HEK293 (cell line): ENCODE results near the gene DDRGK1.
"Not testable (repeated sequence)": the region's sequence is repeated elsewhere in the genome, so short reads cannot be mapped to it uniquely, and the experiment has no call there.

Source experiments
- CTCF ChIA-PET: fragments of 350-600 bp; formaldehyde crosslinking; extraction: SDS; loops from one replicate; lab custom pipeline; 2021; ENCODE audit warnings: antibody characterized with exemption; lab: Yijun Ruan, JAX
- POLR2A ChIA-PET: fragments of 300-600 bp; formaldehyde crosslinking; extraction: SDS; loops from one replicate; lab custom pipeline; 2020; ENCODE audit warnings: antibody characterized with exemption, inconsistent platforms; lab: Yijun Ruan, JAX
- H3K27ac ChIP-seq: fragments of 200-500 bp; sonication (Bioruptor generic); 2 replicates; pipeline ENCODE4 v1.5.1; 2014; ENCODE audit warnings: low read depth, low read length, control low read depth, inconsistent platforms; ENCODE audit errors: extremely low read depth
- H3K36me3 ChIP-seq, 2 experiments: fragments of 200-500 bp in 1 of 2; sonication (Bioruptor generic) in 1 of 2; 1 replicate in 1 of 2; 2 replicates in 1 of 2; pipeline ENCODE4 v1.5.1; 2014 to 2017; ENCODE audit warnings: inconsistent platforms in 2 of 2, low read length in 2 of 2; ENCODE audit not compliant: control insufficient read depth in 2 of 2, insufficient read depth in 1 of 2
- H3K4me1 ChIP-seq: fragments of 200-500 bp; sonication (Bioruptor generic); 2 replicates; pipeline ENCODE4 v1.5.1; 2014; ENCODE audit warnings: mild to moderate bottlenecking, low read length, inconsistent platforms; ENCODE audit not compliant: control insufficient read depth, insufficient read depth
- H3K4me3 ChIP-seq: 2 replicates; pipeline ENCODE4 v1.5.1; 2011; ENCODE audit warnings: low read depth, mild to moderate bottlenecking, control low read depth, low read length, moderate library complexity
- H3K9me3 ChIP-seq: fragments of 200-500 bp; sonication (Bioruptor generic); 2 replicates; pipeline ENCODE4 v1.5.1; 2014; ENCODE audit warnings: low read depth, low read length, inconsistent platforms; ENCODE audit not compliant: control insufficient read depth, insufficient read depth
- SCRT1 ChIP-seq: fragments of 450-650 bp; formaldehyde crosslinking; IDR thresholded peaks from 2 replicates; pipeline ENCODE4 v1.5.1; 2016; ENCODE audit warnings: missing biosample characterization, missing genetic modification characterization, borderline replicate concordance
- SCRT2 ChIP-seq: fragments of 450-650 bp; formaldehyde crosslinking; IDR thresholded peaks from 2 replicates; pipeline ENCODE4 v1.5.1; 2016; ENCODE audit warnings: missing biosample characterization, missing genetic modification characterization
- SP7 ChIP-seq: fragments of 450-650 bp; formaldehyde crosslinking; IDR thresholded peaks from 2 replicates; pipeline ENCODE4 v1.5.1; 2016; ENCODE audit warnings: missing biosample characterization, missing genetic modification characterization
- ZBTB17 ChIP-seq: fragments of 450-650 bp; formaldehyde crosslinking; IDR thresholded peaks from 2 replicates; pipeline ENCODE4 v1.5.1; 2016; ENCODE audit warnings: missing biosample characterization, missing genetic modification characterization
- ZFP37 ChIP-seq: fragments of 450-650 bp; formaldehyde crosslinking; IDR thresholded peaks from 2 replicates; pipeline ENCODE4 v1.5.1; 2016; ENCODE audit warnings: missing biosample characterization, missing genetic modification characterization
- ZNF138 ChIP-seq: fragments of 450-650 bp; formaldehyde crosslinking; IDR thresholded peaks from 2 replicates; pipeline ENCODE4 v1.5.1; 2016; ENCODE audit warnings: missing biosample characterization, missing genetic modification characterization, borderline replicate concordance
- ZNF24 ChIP-seq: fragments of 450-650 bp; formaldehyde crosslinking; IDR thresholded peaks from 2 replicates; pipeline ENCODE4 v1.5.1; 2016; ENCODE audit warnings: missing biosample characterization, missing genetic modification characterization
- ZNF280D ChIP-seq: fragments of 450-650 bp; formaldehyde crosslinking; IDR thresholded peaks from 2 replicates; pipeline ENCODE4 v1.5.1; 2016; ENCODE audit warnings: missing biosample characterization, missing genetic modification characterization
- ZNF335 ChIP-seq: fragments of 450-650 bp; formaldehyde crosslinking; conservative IDR thresholded peaks from 2 replicates; pipeline ENCODE4 v1.5.1; 2016; ENCODE audit warnings: missing biosample characterization, missing genetic modification characterization
- ZNF354C ChIP-seq: fragments of 450-650 bp; formaldehyde crosslinking; IDR thresholded peaks from 2 replicates; pipeline ENCODE4 v1.5.1; 2016; ENCODE audit warnings: missing biosample characterization, missing genetic modification characterization, low read depth, borderline replicate concordance
- ZNF394 ChIP-seq: fragments of 450-650 bp; formaldehyde crosslinking; IDR thresholded peaks from 2 replicates; pipeline ENCODE4 v1.5.1; 2016; ENCODE audit warnings: missing biosample characterization, missing genetic modification characterization, mild to moderate bottlenecking, moderate library complexity, borderline replicate concordance
- ZNF423 ChIP-seq: fragments of 450-650 bp; formaldehyde crosslinking; IDR thresholded peaks from 2 replicates; pipeline ENCODE4 v1.5.1; 2016; ENCODE audit warnings: missing biosample characterization, missing genetic modification characterization
- ZNF433 ChIP-seq: fragments of 450-650 bp; formaldehyde crosslinking; IDR thresholded peaks from 2 replicates; pipeline ENCODE4 v1.5.1; 2016; ENCODE audit warnings: missing biosample characterization, missing genetic modification characterization, low read depth
- ZNF558 ChIP-seq: fragments of 450-650 bp; formaldehyde crosslinking; IDR thresholded peaks from 2 replicates; pipeline ENCODE4 v1.5.1; 2016; ENCODE audit warnings: missing biosample characterization, missing genetic modification characterization
- ZNF610 ChIP-seq: fragments of 450-650 bp; formaldehyde crosslinking; IDR thresholded peaks from 2 replicates; pipeline ENCODE4 v1.5.1; 2016; ENCODE audit warnings: missing biosample characterization, missing genetic modification characterization, borderline replicate concordance
- ZNF629 ChIP-seq: fragments of 450-650 bp; formaldehyde crosslinking; IDR thresholded peaks from 2 replicates; pipeline ENCODE4 v1.5.1; 2017; ENCODE audit warnings: missing biosample characterization, missing genetic modification characterization
- TF ChIP-seq, protein P1 (sequence below): fragments of 450-650 bp; formaldehyde crosslinking; IDR thresholded peaks from 2 replicates; pipeline ENCODE4 v1.5.1; 2017; ENCODE audit warnings: missing biosample characterization, missing genetic modification characterization
- TF ChIP-seq, protein P2 (sequence below): fragments of 450-650 bp; formaldehyde crosslinking; IDR thresholded peaks from 2 replicates; pipeline ENCODE4 v1.5.1; 2016; ENCODE audit warnings: missing biosample characterization, missing genetic modification characterization
- TF ChIP-seq, protein P3 (sequence below): fragments of 450-650 bp; formaldehyde crosslinking; IDR thresholded peaks from 2 replicates; pipeline ENCODE4 v1.5.1; 2016; ENCODE audit warnings: missing biosample characterization, missing genetic modification characterization

DDRGK1 gene

DNA sequence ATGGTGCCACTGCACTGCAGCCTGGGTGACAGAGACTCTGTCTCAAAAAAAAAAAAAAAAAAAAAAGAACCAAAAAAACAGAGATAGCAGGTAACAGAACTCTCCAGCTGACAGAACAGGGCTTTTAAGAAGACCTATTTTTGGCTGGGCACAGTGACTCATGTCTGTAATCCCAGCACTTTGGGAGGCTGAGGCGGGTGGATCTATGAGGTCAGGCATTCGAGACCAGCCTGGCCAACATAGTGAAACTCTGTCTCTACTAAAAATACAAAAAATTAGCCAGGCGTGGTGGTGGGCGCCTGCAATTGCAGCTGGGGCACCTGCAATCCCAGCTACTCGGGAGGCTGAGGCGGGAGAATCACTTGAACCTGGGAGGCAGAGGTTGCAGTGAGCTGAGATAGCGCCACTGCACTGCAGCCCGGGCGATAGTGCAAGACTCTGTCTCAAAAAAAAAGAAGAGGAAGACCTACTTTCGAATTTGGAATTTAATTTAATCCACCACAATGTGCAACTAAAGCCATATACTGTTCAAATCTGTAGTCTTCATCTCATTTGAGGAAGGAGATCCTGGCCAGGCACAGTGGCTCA lies 52.3 kb downstream of the DDRGK1 start:
- CTCF ChIA-PET: interaction anchor here (2.1 kb wide), 1 partner anchor 99 kb away, joined by 5 read pairs; no protein-coding TSS in a partner anchor
- H3K36me3 ChIP-seq: peaks cover 63 to 79% of the 10 kb centered on the region in 2 experiments
- not testable (repeated sequence) for H3K4me3 ChIP-seq, H3K4me1 ChIP-seq, H3K9me3 ChIP-seq
- TF ChIP-seq ZNF394 (tag by site-specific recombination): peak; percentile 40; the same call in 1 of the 2 replicates
- TF ChIP-seq SP7 (tag by site-specific recombination): peak; percentile 30; the same call in 1 of the 2 replicates
- peak; percentile 53; the same call in 1 of the 2 replicates for TF ChIP-seq ZNF629 (tag by site-specific recombination)
- 0 out of 2 replicates have a peak, but pooled peaks have one; percentile 21 for TF ChIP-seq ZNF335
- peak; percentile 53 for TF ChIP-seq ZBTB17 (tag by site-specific recombination)
- TF ChIP-seq, all 188 proteins: peak for 5; not testable (repeated sequence) for 183
- POLR2A ChIA-PET: interaction anchor here (0.8 kb wide), 1 partner anchor 8 kb away, joined by 4 read pairs; the partner anchor contains the start of genes FASTKD5 and UBOX5
- H3K27ac ChIP-seq: not testable (repeated sequence)

- H3K27ac ChIP-seq: no peak overlapping the region
- no peak overlapping the region for H3K4me3 ChIP-seq
- peaks cover 63 to 76% of the 10 kb centered on the region in 2 experiments for H3K36me3 ChIP-seq
- TF ChIP-seq SCRT1 (peak; percentile 68; the same call in 1 of the 2 replicates), ZNF24 (tag by site-specific recombination) (no peak), ZNF610 (tag by site-specific recombination) (no peak), ZFP37 (tag by site-specific recombination) (no peak), ZNF354C (no peak), ZNF423 (no peak), SCRT2 (tag by site-specific recombination) (peak; percentile 45; the same call in 1 of the 2 replicates)
- H3K4me1 ChIP-seq: no peaks in the 10 kb centered on the region
- ChIA-PET CTCF (interaction anchor here (0.6 kb wide), 1 partner anchor 45 kb away, joined by 3 read pairs; no protein-coding TSS in a partner anchor), POLR2A (interaction anchor here (1.1 kb wide), 1 partner anchor 9 kb away, joined by 4 read pairs; the partner anchor contains the start of genes FASTKD5 and UBOX5)
- no peaks in the 10 kb centered on the region for H3K9me3 ChIP-seq
Observed at GRCh38 chr20:3150908-3151307, 53.6 kb downstream of the DDRGK1 start.

DNA sequence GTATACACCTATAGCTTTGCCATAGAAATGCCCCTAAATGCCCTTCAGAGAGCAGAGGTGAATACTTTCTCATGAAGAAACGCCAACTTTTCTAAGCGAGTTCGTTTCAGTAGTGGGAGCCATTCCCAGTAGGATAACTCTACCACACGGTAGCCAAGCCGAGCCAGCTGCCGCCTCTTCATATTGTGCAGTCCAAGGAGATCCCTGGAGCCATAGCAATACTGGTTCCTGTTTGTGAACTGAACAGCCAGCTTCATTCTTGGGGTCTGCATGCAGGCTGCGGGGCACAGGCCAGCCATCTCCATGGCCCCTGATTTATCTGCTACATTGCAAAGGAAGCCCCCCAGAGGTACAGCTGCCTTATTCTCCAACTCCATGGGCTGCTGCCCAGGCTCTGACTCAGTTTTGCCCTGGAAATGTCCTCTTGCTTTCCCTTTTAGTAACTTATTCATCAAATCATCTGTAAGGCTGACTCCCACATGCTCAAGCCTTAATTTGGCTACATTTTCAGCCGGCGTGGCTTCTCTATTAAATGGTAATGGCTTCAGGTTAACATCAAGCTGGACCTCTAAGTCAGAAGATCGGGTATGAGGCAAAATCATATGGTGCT lies 57.6 kb downstream of the DDRGK1 start:
- CTCF ChIA-PET: interaction anchor here (1.5 kb wide), 1 partner anchor 26 kb away, joined by 4 read pairs; no protein-coding TSS in a partner anchor
- POLR2A ChIA-PET: no interaction called here
- Histone ChIP-seq H3K36me3 (peaks cover 38 to 46% of the 10 kb centered on the region in 2 experiments), H3K4me3 (no peak overlapping the region), H3K9me3 (peaks cover 3% of the 10 kb centered on the region; the same call in 1 of the 2 replicates), H3K4me1 (no peaks in the 10 kb centered on the region), H3K27ac (no peak overlapping the region)
- TF ChIP-seq ZNF433 (tag by site-specific recombination): no peak
- TF ChIP-seq, protein P1, sequence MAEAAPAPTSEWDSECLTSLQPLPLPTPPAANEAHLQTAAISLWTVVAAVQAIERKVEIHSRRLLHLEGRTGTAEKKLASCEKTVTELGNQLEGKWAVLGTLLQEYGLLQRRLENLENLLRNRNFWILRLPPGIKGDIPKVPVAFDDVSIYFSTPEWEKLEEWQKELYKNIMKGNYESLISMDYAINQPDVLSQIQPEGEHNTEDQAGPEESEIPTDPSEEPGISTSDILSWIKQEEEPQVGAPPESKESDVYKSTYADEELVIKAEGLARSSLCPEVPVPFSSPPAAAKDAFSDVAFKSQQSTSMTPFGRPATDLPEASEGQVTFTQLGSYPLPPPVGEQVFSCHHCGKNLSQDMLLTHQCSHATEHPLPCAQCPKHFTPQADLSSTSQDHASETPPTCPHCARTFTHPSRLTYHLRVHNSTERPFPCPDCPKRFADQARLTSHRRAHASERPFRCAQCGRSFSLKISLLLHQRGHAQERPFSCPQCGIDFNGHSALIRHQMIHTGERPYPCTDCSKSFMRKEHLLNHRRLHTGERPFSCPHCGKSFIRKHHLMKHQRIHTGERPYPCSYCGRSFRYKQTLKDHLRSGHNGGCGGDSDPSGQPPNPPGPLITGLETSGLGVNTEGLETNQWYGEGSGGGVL (tag by site-specific recombination): no peak
- TF ChIP-seq, protein P2, sequence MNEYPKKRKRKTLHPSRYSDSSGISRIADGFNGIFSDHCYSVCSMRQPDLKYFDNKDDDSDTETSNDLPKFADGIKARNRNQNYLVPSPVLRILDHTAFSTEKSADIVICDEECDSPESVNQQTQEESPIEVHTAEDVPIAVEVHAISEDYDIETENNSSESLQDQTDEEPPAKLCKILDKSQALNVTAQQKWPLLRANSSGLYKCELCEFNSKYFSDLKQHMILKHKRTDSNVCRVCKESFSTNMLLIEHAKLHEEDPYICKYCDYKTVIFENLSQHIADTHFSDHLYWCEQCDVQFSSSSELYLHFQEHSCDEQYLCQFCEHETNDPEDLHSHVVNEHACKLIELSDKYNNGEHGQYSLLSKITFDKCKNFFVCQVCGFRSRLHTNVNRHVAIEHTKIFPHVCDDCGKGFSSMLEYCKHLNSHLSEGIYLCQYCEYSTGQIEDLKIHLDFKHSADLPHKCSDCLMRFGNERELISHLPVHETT (tag by site-specific recombination): no peak
- TF ChIP-seq, protein P3, sequence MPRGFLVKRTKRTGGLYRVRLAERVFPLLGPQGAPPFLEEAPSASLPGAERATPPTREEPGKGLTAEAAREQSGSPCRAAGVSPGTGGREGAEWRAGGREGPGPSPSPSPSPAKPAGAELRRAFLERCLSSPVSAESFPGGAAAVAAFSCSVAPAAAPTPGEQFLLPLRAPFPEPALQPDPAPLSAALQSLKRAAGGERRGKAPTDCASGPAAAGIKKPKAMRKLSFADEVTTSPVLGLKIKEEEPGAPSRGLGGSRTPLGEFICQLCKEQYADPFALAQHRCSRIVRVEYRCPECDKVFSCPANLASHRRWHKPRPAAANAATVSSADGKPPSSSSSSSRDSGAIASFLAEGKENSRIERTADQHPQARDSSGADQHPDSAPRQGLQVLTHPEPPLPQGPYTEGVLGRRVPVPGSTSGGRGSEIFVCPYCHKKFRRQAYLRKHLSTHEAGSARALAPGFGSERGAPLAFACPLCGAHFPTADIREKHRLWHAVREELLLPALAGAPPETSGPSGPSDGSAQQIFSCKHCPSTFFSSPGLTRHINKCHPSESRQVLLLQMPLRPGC: no peak
- no peak for TF ChIP-seq ZNF558 (tag by site-specific recombination)
- TF ChIP-seq ZNF280D: no peak
- no peak for TF ChIP-seq ZNF138 (tag by site-specific recombination)
